HG03159 (cell line): ENCODE results near the gene ITPRIPL1.

Source experiments
- ATAC-seq: cut with Tn5 transposase; IDR thresholded peaks from one replicate; pipeline ENCODE4 v1.9.1; 2021; ENCODE audit warnings: mild to moderate bottlenecking, moderate library complexity; ENCODE audit not compliant: unreplicated experiment

Gene ITPRIPL1

GRCh38 chr2:96320728-96321622 lies 4.1 kb upstream of the ITPRIPL1 start:
- peak; percentile 27 for ATAC-seq

- no peak for ATAC-seq
These were observed 1.3 kb upstream of the ITPRIPL1 start for GRCh38 chr2:96323849-96324248.

- no peak for ATAC-seq
These were observed 436 bp upstream of the ITPRIPL1 start for GRCh38 chr2:96324721-96325040.

- no peak for ATAC-seq
These were observed 753 bp downstream of the ITPRIPL1 start for GRCh38 chr2:96325884-96326255.

- ATAC-seq = no peak
These were observed 1.4 kb downstream of the ITPRIPL1 start for GRCh38 chr2:96326564-96326963.

GRCh38 chr2:96326990-96327820 lies 2.1 kb downstream of the ITPRIPL1 start:
- ATAC-seq = no peak

- ATAC-seq = no peak
These were observed 4.3 kb downstream of the ITPRIPL1 start for GRCh38 chr2:96329456-96329855.

GRCh38 chr2:96329874-96330273 lies 4.8 kb downstream of the ITPRIPL1 start:
- ATAC-seq = no peak

GRCh38 chr2:96330407-96330806 lies 5.3 kb downstream of the ITPRIPL1 start:
- ATAC-seq = no peak

GRCh38 chr2:96333708-96334107 lies 8.6 kb downstream of the ITPRIPL1 start:
- no peak for ATAC-seq

- peak; percentile 5 for ATAC-seq
These were observed 11.1 kb downstream of the ITPRIPL1 start for GRCh38 chr2:96336104-96336775.

GRCh38 chr2:96336873-96337272 lies 11.8 kb downstream of the ITPRIPL1 start:
- ATAC-seq = no peak

- no peak for ATAC-seq
These were observed 15.6 kb downstream of the ITPRIPL1 start for GRCh38 chr2:96340493-96341414.

GRCh38 chr2:96341641-96342040 lies 16.5 kb downstream of the ITPRIPL1 start:
- no peak for ATAC-seq

- no peak for ATAC-seq
These were observed 17.0 kb downstream of the ITPRIPL1 start for GRCh38 chr2:96342085-96342484.

- peak; percentile 89 for ATAC-seq
These were observed 18.9 kb downstream of the ITPRIPL1 start for GRCh38 chr2:96344011-96344410.

GRCh38 chr2:96345438-96345837 lies 20.3 kb downstream of the ITPRIPL1 start:
- ATAC-seq = no peak

- no peak for ATAC-seq
These were observed 20.8 kb downstream of the ITPRIPL1 start for GRCh38 chr2:96345868-96346462.

GRCh38 chr2:96347395-96347794 lies 22.3 kb downstream of the ITPRIPL1 start:
- no peak for ATAC-seq

GRCh38 chr2:96353032-96353561 lies 28.0 kb downstream of the ITPRIPL1 start:
- ATAC-seq = no peak
